H1 (cell line): ENCODE measurements around the gene FARP2. TPM values are rescaled to one million over a fixed set of nuclear protein-coding genes. Genes with fewer than 3 reads are reported as not detected.

Experiments
- CTCF ChIA-PET: fragments of 300-600 bp; sonication (Branson Sonifier 250); formaldehyde crosslinking; loops from one replicate; lab custom pipeline; 2021; ENCODE audit not compliant: partially characterized antibody; lab: Charles Lee
- POLR2A ChIA-PET: fragments of 300-600 bp; sonication (Branson Sonifier 250); formaldehyde crosslinking; loops from one replicate; lab custom pipeline; 2021; ENCODE audit warnings: inconsistent platforms; ENCODE audit not compliant: partially characterized antibody; lab: Charles Lee
- DNase-seq, 2 experiments: peaks; one replicate each; pipeline versions ENCODE4 v3.0.0 to v3.0.0-alpha.2; 2010 to 2022; ENCODE audit warnings: low spot score in 2 of 2, low read depth in 1 of 2, mixed read lengths in 1 of 2
- FAIRE-seq: peaks from 2 replicates; lab custom pipeline; 2011; peaks lifted over from hg19 to GRCh38; lab: Jason Lieb, UNC
- H2AFZ ChIP-seq: 2 replicates; pipeline ENCODE4 v1.8.1; 2012; ENCODE audit warnings: low read length, inconsistent platforms
- H2AK5ac ChIP-seq: 2 replicates; pipeline ENCODE4 v1.6.1; 2013; ENCODE audit warnings: low read depth, low read length
- H2BK120ac ChIP-seq: replicated peaks from 2 replicates; pipeline ENCODE3; 2013; ENCODE audit warnings: low read depth, low read length, inconsistent platforms
- H2BK12ac ChIP-seq: 2 replicates; pipeline ENCODE4 v1.6.1; 2013; ENCODE audit warnings: low read depth, low read length
- H2BK15ac ChIP-seq: 2 replicates; pipeline ENCODE4 v1.6.1; 2013; ENCODE audit warnings: low read length
- H2BK20ac ChIP-seq: 2 replicates; pipeline ENCODE4 v1.6.1; 2013; ENCODE audit warnings: low read length
- H2BK5ac ChIP-seq: 2 replicates; pipeline ENCODE4 v1.6.1; 2013; ENCODE audit warnings: low read depth, low read length
- H3K14ac ChIP-seq: 2 replicates; pipeline ENCODE4 v1.6.1; 2013; ENCODE audit warnings: inconsistent platforms; ENCODE audit not compliant: insufficient read length
- H3K18ac ChIP-seq: 2 replicates; pipeline ENCODE4 v1.6.1; 2013; ENCODE audit warnings: low read length; ENCODE audit errors: extremely low read depth
- H3K23ac ChIP-seq: 2 replicates; pipeline ENCODE4 v1.6.1; 2013; ENCODE audit warnings: inconsistent platforms; ENCODE audit not compliant: insufficient read length
- H3K23me2 ChIP-seq: 2 replicates; pipeline ENCODE4 v1.6.1; 2013; ENCODE audit warnings: low read depth, low read length
- H3K27ac ChIP-seq: 2 replicates; pipeline ENCODE4 v1.6.1; 2011; ENCODE audit warnings: low read depth, low read length, inconsistent platforms
- H3K27me3 ChIP-seq, 4 experiments: replicated peaks in 1 of 4; 1 replicate in 1 of 4; 2 replicates in 3 of 4; pipeline versions ENCODE4 v1.6.1 to v1.8.1; 2011 to 2013; ENCODE audit warnings: low read length in 3 of 4, mild to moderate bottlenecking in 3 of 4, inconsistent platforms in 2 of 4, mixed read lengths in 2 of 4, moderate library complexity in 1 of 4; ENCODE audit not compliant: control insufficient read depth in 3 of 4, insufficient read depth in 3 of 4; ENCODE audit errors: extremely low read depth in 1 of 4
- H3K36me3 ChIP-seq, 4 experiments: 2 replicates each; pipeline versions ENCODE4 v1.6.1 to v1.8.1; 2011 to 2013; ENCODE audit warnings: mild to moderate bottlenecking in 4 of 4, low read length in 3 of 4, moderate library complexity in 2 of 4, control low read depth in 1 of 4, inconsistent platforms in 1 of 4; ENCODE audit not compliant: insufficient read depth in 4 of 4, control insufficient read depth in 2 of 4
- H3K4ac ChIP-seq: replicated peaks from 2 replicates; pipeline ENCODE3; 2013; ENCODE audit warnings: low read length, low read depth, mixed read lengths, inconsistent platforms; ENCODE audit not compliant: insufficient read length
- H3K4me1 ChIP-seq, 4 experiments: replicated peaks in 1 of 4; 1 replicate in 1 of 4; 2 replicates in 3 of 4; pipeline versions ENCODE4 v1.6.1 to v1.8.1; 2011 to 2013; ENCODE audit warnings: low read length in 3 of 4, inconsistent platforms in 2 of 4, mixed read lengths in 1 of 4; ENCODE audit not compliant: insufficient read depth in 4 of 4, control insufficient read depth in 3 of 4
- H3K4me2 ChIP-seq, 2 experiments: 2 replicates each; pipeline versions ENCODE4 v1.6.1 to v1.8.1; 2011 to 2013; ENCODE audit warnings: low read depth in 2 of 2, low read length in 2 of 2, control low read depth in 1 of 2, inconsistent platforms in 1 of 2, mild to moderate bottlenecking in 1 of 2; ENCODE audit not compliant: insufficient read depth in 1 of 2
- H3K4me3 ChIP-seq, 4 experiments: fragments of 200-600, 300-600 bp in 1 of 4; sonication (generic), shearing (Covaris generic), sonication (Bioruptor Twin) in 1 of 4; 2 replicates each; pipeline versions ENCODE4 v1.5.1 to v1.8.1; 2011 to 2016; ENCODE audit warnings: low read length in 4 of 4, low read depth in 3 of 4, control low read depth in 2 of 4, inconsistent platforms in 2 of 4, mild to moderate bottlenecking in 2 of 4, mixed read lengths in 1 of 4, moderate library complexity in 1 of 4; ENCODE audit not compliant: insufficient read depth in 2 of 4; ENCODE audit errors: extremely low read depth in 1 of 4
- H3K56ac ChIP-seq: replicated peaks from 2 replicates; pipeline ENCODE3; 2013; ENCODE audit warnings: low read depth, mild to moderate bottlenecking, mixed read lengths, low read length, inconsistent platforms; ENCODE audit not compliant: insufficient read length
- H3K79me1 ChIP-seq: 2 replicates; pipeline ENCODE4 v1.6.1; 2013; ENCODE audit warnings: low read depth, low read length, control low read depth
- H3K79me2 ChIP-seq, 2 experiments: 2 replicates each; pipeline versions ENCODE4 v1.6.1 to v1.8.1; 2012 to 2013; ENCODE audit warnings: low read length in 2 of 2, mild to moderate bottlenecking in 2 of 2, inconsistent platforms in 1 of 2; ENCODE audit not compliant: insufficient read depth in 2 of 2, control insufficient read depth in 1 of 2
- H3K9ac ChIP-seq, 4 experiments: replicated peaks in 1 of 4; 1 replicate in 1 of 4; 2 replicates in 3 of 4; pipeline versions ENCODE4 v1.6.1 to v1.8.1; 2011 to 2013; ENCODE audit warnings: low read depth in 3 of 4, low read length in 3 of 4, control low read depth in 2 of 4, mild to moderate bottlenecking in 2 of 4, moderate library complexity in 2 of 4, inconsistent platforms in 1 of 4; ENCODE audit errors: extremely low read depth in 1 of 4
- H3K9me3 ChIP-seq, 2 experiments: 2 replicates each; pipeline versions ENCODE4 v1.6.1 to v1.8.1; 2012 to 2013; ENCODE audit warnings: mild to moderate bottlenecking in 2 of 2, moderate library complexity in 2 of 2, control low read depth in 1 of 2, inconsistent platforms in 1 of 2, low read depth in 1 of 2, low read length in 1 of 2, mixed read lengths in 1 of 2; ENCODE audit not compliant: insufficient read depth in 2 of 2
- H4K20me1 ChIP-seq, 2 experiments: replicated peaks in 1 of 2; 2 replicates each; pipeline versions ENCODE3 to v1.8.1; 2011 to 2013; ENCODE audit warnings: inconsistent platforms in 2 of 2, low read length in 2 of 2, mild to moderate bottlenecking in 1 of 2; ENCODE audit not compliant: insufficient read depth in 2 of 2, control insufficient read depth in 1 of 2
- H4K5ac ChIP-seq: 2 replicates; pipeline ENCODE4 v1.6.1; 2013; ENCODE audit warnings: low read length, low read depth, mixed read lengths, inconsistent platforms; ENCODE audit not compliant: insufficient read length
- H4K8ac ChIP-seq: 2 replicates; pipeline ENCODE4 v1.8.0; 2013; ENCODE audit warnings: mild to moderate bottlenecking, moderate library complexity, low read length, inconsistent platforms; ENCODE audit not compliant: insufficient read depth; ENCODE audit errors: extremely low read depth
- H4K91ac ChIP-seq: replicated peaks from 2 replicates; pipeline ENCODE3; 2013; ENCODE audit warnings: low read length, mixed read lengths, inconsistent platforms; ENCODE audit not compliant: insufficient read length
- FOSL1 ChIP-seq: IDR thresholded peaks from 2 replicates; pipeline ENCODE4 v1.6.1; 2011; ENCODE audit warnings: mild to moderate bottlenecking, low read depth, low read length, moderate library complexity; ENCODE audit not compliant: insufficient read depth
- JUN ChIP-seq: IDR thresholded peaks from 2 replicates; pipeline ENCODE4 v1.6.1; 2011; ENCODE audit warnings: low read depth, mild to moderate bottlenecking, improper control_type of control experiment, low read length
- JUND ChIP-seq: IDR thresholded peaks from 2 replicates; pipeline ENCODE4 v1.6.1; 2011; ENCODE audit warnings: mild to moderate bottlenecking, improper control_type of control experiment, low read length
- TAF7 ChIP-seq: optimal IDR thresholded peaks from 2 replicates; pipeline ENCODE3; 2011; ENCODE audit warnings: low read depth, mild to moderate bottlenecking, inconsistent platforms, low read length, moderate library complexity, borderline replicate concordance
- WGBS, 2 experiments: shearing (Covaris generic) in 1 of 2; methylation state at CpG; one replicate each; pipeline versions ENCODE4 v1.1.6 to v1.1.7; 2013 to 2015; ENCODE audit warnings: low lambda C conversion rate in 2 of 2, mixed read lengths in 2 of 2, inconsistent platforms in 1 of 2, low coverage in 1 of 2, missing lambda C conversion rate in 1 of 2; ENCODE audit not compliant: insufficient replicate concordance in 2 of 2, insufficient coverage in 1 of 2, insufficient read length in 1 of 2; ENCODE audit errors: extremely low coverage in 1 of 2, missing lambda C conversion rate in 1 of 2; 5-methylcytosine and 5-hydroxymethylcytosine counted together
- polyA plus RNA-seq, 7 experiments: library from polyadenylated mRNA; depleted of rRNA in 3 of 7; stranded (reverse) in 5 of 7; unstranded in 2 of 7; fragments of >200 nt in 5 of 7; fragments of 200-250 nt in 2 of 7; gene quantifications; 1 replicate in 5 of 7; 2 replicates in 1 of 7; 4 replicates in 1 of 7; pipeline versions ENCODE4 v1.2.1 to v1.2.3, GENCODE V29; 2011 to 2013; ENCODE audit warnings: missing spikeins in 2 of 7, mixed read lengths in 2 of 7
- total RNA-seq: library from RNA; stranded (reverse); fragmentation: NEBNext Ultra II Directional; extraction: Animal tissue kit (Norgen Biotek cat#: 25700); gene quantifications from 2 replicates; pipeline ENCODE4 v1.2.1, GENCODE V29; 2021

The FARP2 gene
- total and polyA plus RNA-seq, 2 of the 8 experiments (the other 6 are each of a cell fraction or from before 2014, with no cell fraction given), result 12.4 to 33.4 TPM

- Histone ChIP-seq H3K79me2 (no peaks in the 10 kb centered on the region), H4K5ac (no peak overlapping the region), H2BK20ac (no peak overlapping the region), H4K8ac (no peak overlapping the region), H3K4me2 (no peak overlapping the region), H4K20me1 (peaks cover 0 to 2% of the 10 kb centered on the region in 2 experiments), H3K9ac (no peak overlapping the region), H3K23me2 (no peaks in the 10 kb centered on the region), H3K4me3 (no peak overlapping the region), H3K4me1 (no peaks in the 10 kb centered on the region), H2BK12ac (no peak overlapping the region), H2AK5ac (no peak overlapping the region), H3K27me3 (no peaks in the 10 kb centered on the region), H3K56ac (no peak overlapping the region), H2BK120ac (no peak overlapping the region), H3K4ac (no peak overlapping the region), H3K36me3 (peaks cover 4 to 7% (median 5%) of the 10 kb centered on the region in 4 experiments; a peak in 5 of 8 replicates), H3K27ac (no peak overlapping the region)
- CTCF ChIA-PET, result no interaction called here
- FAIRE-seq, result no peak
- DNase-seq, result no peak
- 78% methylated on average over 3 of the region's 3 CpGs; no CpG with 5 or more reads in 1 of the 2 experiments for WGBS, 2 experiments
- TF ChIP-seq TAF7, result no peak
- no peak for TF ChIP-seq JUN
- no peak for TF ChIP-seq JUND
- TF ChIP-seq FOSL1, result no peak
- TF ChIP-seq, all 59 proteins: peak for 0
- POLR2A ChIA-PET, result no interaction called here
- Histone ChIP-seq H2AFZ (no peak overlapping the region), H2BK15ac (no peak overlapping the region), H3K14ac (no peak overlapping the region), H3K9me3 (no peaks in the 10 kb centered on the region), H4K91ac (no peak overlapping the region), H3K79me1 (no peaks in the 10 kb centered on the region), H2BK5ac (no peak overlapping the region), H3K18ac (no peak overlapping the region), H3K23ac (no peak overlapping the region)
These were observed 65.2 kb downstream of the FARP2 start for GRCh38 chr2:241421330-241421729.
